ENCODE measurements around the gene TEDC1. TPM values are rescaled to one million over a fixed set of nuclear protein-coding genes. Genes with fewer than 3 reads are reported as not detected.
A peak's percentile ranks its signal among the peaks of the same experiment; 100 is the strongest.

TEDC1 gene
- polyA plus RNA-seq, 1 of the 3 experiments (the other 2 are of a cell fraction), result 13.4 TPM

DNA sequence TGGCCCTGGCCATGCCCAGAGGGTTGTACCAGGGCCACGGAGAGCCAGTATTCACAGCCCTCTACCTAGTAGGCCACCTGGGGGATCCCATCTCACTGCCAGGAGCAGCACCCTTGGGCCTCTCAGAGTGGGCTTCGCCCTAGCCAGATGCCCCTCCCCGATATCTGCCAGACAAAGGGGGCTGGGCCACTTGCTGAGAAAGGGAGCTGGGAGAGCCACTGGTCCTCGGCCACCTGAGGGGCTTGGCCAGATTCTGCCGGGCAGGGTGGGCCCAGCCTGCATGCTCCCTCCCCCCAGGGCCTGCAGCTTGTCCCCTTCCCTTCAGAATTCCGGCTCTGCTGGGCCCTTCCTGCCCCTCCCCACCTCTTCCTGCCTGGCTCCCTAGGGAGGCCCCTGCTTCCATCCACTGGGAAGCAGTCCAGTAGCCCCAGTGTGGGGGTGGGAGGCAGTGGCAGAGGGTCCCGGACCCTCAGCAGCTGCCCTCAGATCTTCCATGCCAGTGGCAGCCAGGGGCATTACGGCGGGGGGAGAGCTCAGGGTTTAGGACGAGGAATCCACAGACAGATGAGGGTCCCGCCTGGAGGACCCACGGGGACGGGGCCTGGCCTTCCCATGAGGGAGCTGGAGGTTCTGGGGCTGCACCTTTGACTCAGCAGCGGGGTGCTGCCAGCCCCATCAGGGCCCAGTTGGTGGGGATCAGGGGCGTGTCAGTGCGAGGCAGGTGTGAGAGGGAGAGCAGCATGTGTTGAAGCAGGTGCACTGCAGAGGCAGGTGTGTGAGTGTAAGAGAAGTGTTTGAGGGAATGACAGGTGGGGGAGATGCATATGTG is 14.0 kb upstream of the TEDC1 start:
- H3K27ac ChIP-seq (ENCODE audit: low read depth in 2 of 2, low read length in 1 of 2), result peak overlapping the region; percentile 89 to 99
- H3K9me2 ChIP-seq, result no peaks in the 10 kb centered on the region
- TF ChIP-seq, protein P1, sequence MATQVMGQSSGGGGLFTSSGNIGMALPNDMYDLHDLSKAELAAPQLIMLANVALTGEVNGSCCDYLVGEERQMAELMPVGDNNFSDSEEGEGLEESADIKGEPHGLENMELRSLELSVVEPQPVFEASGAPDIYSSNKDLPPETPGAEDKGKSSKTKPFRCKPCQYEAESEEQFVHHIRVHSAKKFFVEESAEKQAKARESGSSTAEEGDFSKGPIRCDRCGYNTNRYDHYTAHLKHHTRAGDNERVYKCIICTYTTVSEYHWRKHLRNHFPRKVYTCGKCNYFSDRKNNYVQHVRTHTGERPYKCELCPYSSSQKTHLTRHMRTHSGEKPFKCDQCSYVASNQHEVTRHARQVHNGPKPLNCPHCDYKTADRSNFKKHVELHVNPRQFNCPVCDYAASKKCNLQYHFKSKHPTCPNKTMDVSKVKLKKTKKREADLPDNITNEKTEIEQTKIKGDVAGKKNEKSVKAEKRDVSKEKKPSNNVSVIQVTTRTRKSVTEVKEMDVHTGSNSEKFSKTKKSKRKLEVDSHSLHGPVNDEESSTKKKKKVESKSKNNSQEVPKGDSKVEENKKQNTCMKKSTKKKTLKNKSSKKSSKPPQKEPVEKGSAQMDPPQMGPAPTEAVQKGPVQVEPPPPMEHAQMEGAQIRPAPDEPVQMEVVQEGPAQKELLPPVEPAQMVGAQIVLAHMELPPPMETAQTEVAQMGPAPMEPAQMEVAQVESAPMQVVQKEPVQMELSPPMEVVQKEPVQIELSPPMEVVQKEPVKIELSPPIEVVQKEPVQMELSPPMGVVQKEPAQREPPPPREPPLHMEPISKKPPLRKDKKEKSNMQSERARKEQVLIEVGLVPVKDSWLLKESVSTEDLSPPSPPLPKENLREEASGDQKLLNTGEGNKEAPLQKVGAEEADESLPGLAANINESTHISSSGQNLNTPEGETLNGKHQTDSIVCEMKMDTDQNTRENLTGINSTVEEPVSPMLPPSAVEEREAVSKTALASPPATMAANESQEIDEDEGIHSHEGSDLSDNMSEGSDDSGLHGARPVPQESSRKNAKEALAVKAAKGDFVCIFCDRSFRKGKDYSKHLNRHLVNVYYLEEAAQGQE (IDR thresholded peaks at IDR 0.05; ENCODE audit: low read depth, low read length), result no peak
- TF ChIP-seq NFIC (IDR thresholded peaks at IDR 0.05; ENCODE audit: borderline replicate concordance), result no peak
- no peak for TF ChIP-seq RFX5 (IDR thresholded peaks at IDR 0.05; ENCODE audit: low read length)
- no peak for TF ChIP-seq RXRA (IDR thresholded peaks at IDR 0.05; ENCODE audit: borderline replicate concordance, low read depth)
- TF ChIP-seq FOXJ3 (CRISPR knock-in tag; IDR thresholded peaks at IDR 0.05), result no peak
- 0 out of 4 replicates have a peak, but pooled peaks of 1 of the 2 experiments have one; percentile 1 for TF ChIP-seq EP300 (IDR thresholded peaks at IDR 0.05; ENCODE audit: borderline replicate concordance in 1 of 2, low read depth in 1 of 2, low read length in 1 of 2)
- no peak for TF ChIP-seq EZH2phosphoT487 (IDR thresholded peaks at IDR 0.05; ENCODE audit: borderline replicate concordance, low read depth)
- TF ChIP-seq RAD21 (IDR thresholded peaks at IDR 0.05; ENCODE audit: low read length), result no peak
- TF ChIP-seq, protein P2, sequence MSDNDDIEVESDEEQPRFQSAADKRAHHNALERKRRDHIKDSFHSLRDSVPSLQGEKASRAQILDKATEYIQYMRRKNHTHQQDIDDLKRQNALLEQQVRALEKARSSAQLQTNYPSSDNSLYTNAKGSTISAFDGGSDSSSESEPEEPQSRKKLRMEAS (IDR thresholded peaks at IDR 0.05; ENCODE audit: low read depth), result no peak
- TF ChIP-seq CHD2 (IDR thresholded peaks at IDR 0.05; ENCODE audit: low read length, partially characterized antibody), result peak; percentile 3
- H3K9ac ChIP-seq, result peak overlapping the region; percentile 99
- DNase-seq, result peak; percentile 58
- H4K20me1 ChIP-seq (ENCODE audit: insufficient read depth), result peaks cover 6% of the 10 kb centered on the region; the same call in 1 of the 2 replicates
- H3F3A ChIP-seq (replicated peaks; ENCODE audit: insufficient read depth), result peaks cover 31% of the 10 kb centered on the region
- H3K4me2 ChIP-seq, result peak overlapping the region; percentile 96
- peaks cover 0 to 2% of the 10 kb centered on the region in 2 experiments for H3K36me3 ChIP-seq (replicated peaks in 1 of 2; ENCODE audit: control insufficient read depth in 1 of 2, insufficient read depth in 2 of 2, low read length in 1 of 2)
- peak overlapping the region; percentile 92 to 96 for H3K4me3 ChIP-seq (ENCODE audit: low read depth in 2 of 2, low read length in 1 of 2)
- H3K4me1 ChIP-seq (ENCODE audit: control insufficient read depth in 1 of 2, insufficient read depth in 2 of 2, low read depth in 1 of 2, low read length in 1 of 2), result peaks cover 28 to 60% of the 10 kb centered on the region in 2 experiments; a peak in 3 of 4 replicates
- POLR2A ChIA-PET, result interaction anchor here (0.9 to 1.4 kb wide), 2 partner anchors 13 to 20 kb away, joined by 3 to 9 read pairs; no protein-coding TSS in a partner anchor
- no peaks in the 10 kb centered on the region for H3K27me3 ChIP-seq (ENCODE audit: insufficient read depth)
- H2AFZ ChIP-seq (ENCODE audit: low read depth), result no peak overlapping the region
- CTCF ChIA-PET, result interaction anchor here (0.8 to 3.1 kb wide), 9 partner anchors 9 to 383 kb away, joined by 3 to 34 read pairs (median 4); partner anchors contain the start of genes CRIP1 and TEDC1
- H3K79me2 ChIP-seq (ENCODE audit: insufficient read depth), result peaks cover 32% of the 10 kb centered on the region
- no peaks in the 10 kb centered on the region for H3K9me3 ChIP-seq
- 60% methylated on average over 11 of the region's 16 CpGs for WGBS (ENCODE audit: low lambda C conversion rate)

Data from SK-N-SH (cell line).